Epithelial cell of prostate (primary cell): Measurements from ENCODE around the gene AP4B1.
"Not testable (repeated sequence)": the region's sequence is repeated elsewhere in the genome, so short reads cannot be mapped to it uniquely, and the experiment has no call there.

Source experiments
- DNase-seq: peaks from one replicate; pipeline ENCODE4 v3.0.0-alpha.2; 2011; ENCODE audit warnings: low read depth, low spot score
- H3K27ac ChIP-seq: fragments of 450-650 bp; 2 replicates; pipeline ENCODE4 v1.5.1; 2017; ENCODE audit warnings: mild to moderate bottlenecking

AP4B1 gene

DNA sequence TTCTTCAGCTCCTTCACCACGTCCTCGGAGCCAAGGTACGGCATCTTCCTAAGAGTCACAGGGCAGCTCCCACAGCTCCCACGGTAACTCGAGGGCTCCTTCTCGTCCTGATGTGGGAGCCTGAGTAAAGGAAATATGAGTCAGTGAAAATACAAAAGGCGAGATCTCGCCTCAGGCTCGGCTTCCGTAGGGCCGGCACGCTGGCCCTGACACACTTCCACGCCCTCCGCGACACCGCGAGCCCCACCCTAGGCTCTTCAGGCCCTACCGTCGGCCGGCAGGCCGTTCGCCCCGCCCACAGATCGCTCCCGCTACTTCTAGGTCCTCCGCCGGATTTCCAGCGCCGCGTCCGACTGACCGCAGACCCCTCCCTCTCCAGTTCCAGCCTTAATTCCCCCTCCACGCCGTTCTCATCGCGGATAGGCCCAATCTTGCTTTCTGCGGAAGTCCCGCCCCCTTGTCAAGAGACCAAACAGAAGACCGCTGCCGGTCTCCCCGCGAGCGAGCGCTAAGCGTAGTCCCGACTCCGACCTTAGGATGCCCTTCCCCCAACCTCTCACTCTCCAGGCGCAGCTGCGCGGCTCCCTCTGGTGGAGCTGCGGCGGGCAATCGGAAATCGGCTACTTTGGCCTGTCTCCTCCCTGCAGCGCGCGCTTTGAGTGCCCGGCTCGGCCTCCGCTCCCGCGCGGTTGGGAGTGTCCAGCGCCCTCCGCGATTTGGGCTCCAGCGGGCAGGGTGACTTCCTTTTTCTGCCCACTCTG is at the start of gene AP4B1, which contains the start of gene DCLRE1B:
Gene AP4B1 (minus strand): TSS at position 126 of the 761 bp plus-strand sequence. CDS start 82 bp downstream, at position 44.
Gene DCLRE1B (plus strand): TSS at position 653 of the 761 bp plus-strand sequence. CDS start 261 bp downstream, outside the sequence.
- DNase-seq = peak; percentile 98

GRCh38 chr1:113951719-113952118 is 47.1 kb upstream of the AP4B1 start:
- DNase-seq = no peak
- H3K27ac ChIP-seq = no peak overlapping the region

More for the DNA sequence above, at the start of gene AP4B1, which contains the start of gene DCLRE1B:
- H3K27ac ChIP-seq = peak within 1 kb of the TSS; percentile 84

DNA sequence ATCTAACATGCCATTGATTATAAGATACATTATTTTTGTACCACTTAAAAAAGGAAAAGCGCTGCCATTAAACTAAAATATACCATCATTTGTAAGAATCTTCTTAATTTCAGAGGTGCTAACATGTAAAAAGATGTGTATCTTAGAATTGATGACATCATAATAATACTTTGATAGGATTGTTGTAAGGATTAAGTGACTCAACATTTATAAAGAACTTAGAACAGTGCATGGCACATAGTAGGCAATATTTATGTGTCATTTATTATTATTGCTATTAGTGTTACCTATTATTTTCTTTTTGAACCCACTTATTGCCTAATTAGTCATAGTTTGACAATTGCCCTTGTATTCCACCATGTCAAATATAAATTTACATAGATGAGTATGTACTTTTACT is 46.3 kb upstream of the AP4B1 start:
- no peak for DNase-seq
- no peak overlapping the region for H3K27ac ChIP-seq

- DNase-seq = no peak
- H3K27ac ChIP-seq = no peak overlapping the region
These were observed 44.4 kb upstream of the AP4B1 start for GRCh38 chr1:113949007-113949406.

- DNase-seq, H3K27ac ChIP-seq: not testable (repeated sequence)
These were observed 43.6 kb upstream of the AP4B1 start for GRCh38 chr1:113948151-113948550.

DNA sequence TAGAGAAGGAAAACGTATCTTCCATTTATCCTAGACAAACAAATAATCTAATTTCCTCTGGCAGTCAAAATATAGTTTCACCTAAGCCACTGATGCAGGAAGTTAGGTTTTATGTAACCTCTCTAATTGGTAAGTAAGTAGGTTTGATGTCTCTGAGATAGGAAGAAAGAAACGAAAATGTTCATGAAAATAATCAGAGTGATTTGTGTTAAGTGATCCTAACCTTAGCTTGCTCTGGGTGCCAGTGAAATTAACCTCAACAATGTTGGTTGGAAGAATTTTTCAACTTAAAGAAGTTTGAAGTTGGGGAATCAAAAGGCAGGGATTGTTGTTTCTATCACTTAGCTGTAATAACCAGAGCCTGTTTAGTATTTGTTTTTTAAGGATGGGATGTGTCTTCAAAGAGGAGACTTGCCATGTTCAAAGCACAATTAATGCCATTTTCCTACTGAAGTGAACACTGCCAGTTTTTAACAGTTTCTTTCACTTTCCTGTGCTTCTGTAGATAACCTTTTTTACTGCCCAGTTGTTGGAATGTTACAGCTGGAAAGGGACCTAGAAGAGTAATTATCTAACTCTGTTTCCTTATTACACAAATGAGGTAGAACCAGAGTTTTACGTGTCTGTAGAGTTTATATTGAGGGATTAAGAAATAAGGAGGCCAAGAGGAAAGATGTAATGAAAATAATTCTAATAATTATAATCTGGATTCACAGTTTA is 42.9 kb upstream of the AP4B1 start:
- DNase-seq = no peak
- H3K27ac ChIP-seq = peak overlapping the region; percentile 1

- H3K27ac ChIP-seq = peak overlapping the region; percentile 1
- DNase-seq = no peak
These were observed 42.2 kb upstream of the AP4B1 start for GRCh38 chr1:113946678-113947387.

DNA sequence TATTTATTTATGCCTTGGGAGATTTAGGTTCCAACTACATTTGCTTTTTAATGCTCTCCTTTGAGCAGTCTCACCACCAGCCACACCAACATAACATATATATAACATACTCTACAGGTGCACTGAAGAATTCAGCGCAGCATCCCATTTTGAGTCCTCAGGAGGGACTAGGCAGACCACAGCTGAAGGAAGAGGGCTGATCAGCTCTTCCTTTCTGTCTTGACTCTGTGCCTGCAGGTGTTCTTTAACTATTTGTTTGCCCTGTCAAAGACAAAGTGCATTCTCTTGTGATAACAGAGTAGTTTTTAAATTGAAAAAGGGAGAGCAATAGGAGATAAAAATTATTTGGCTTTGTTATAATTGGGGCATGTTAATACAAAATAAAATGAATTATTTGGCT is 41.5 kb upstream of the AP4B1 start:
- no peak overlapping the region for H3K27ac ChIP-seq
- no peak for DNase-seq

- no peak overlapping the region for H3K27ac ChIP-seq
These were observed 40.7 kb upstream of the AP4B1 start for GRCh38 chr1:113945329-113945728.

DNA sequence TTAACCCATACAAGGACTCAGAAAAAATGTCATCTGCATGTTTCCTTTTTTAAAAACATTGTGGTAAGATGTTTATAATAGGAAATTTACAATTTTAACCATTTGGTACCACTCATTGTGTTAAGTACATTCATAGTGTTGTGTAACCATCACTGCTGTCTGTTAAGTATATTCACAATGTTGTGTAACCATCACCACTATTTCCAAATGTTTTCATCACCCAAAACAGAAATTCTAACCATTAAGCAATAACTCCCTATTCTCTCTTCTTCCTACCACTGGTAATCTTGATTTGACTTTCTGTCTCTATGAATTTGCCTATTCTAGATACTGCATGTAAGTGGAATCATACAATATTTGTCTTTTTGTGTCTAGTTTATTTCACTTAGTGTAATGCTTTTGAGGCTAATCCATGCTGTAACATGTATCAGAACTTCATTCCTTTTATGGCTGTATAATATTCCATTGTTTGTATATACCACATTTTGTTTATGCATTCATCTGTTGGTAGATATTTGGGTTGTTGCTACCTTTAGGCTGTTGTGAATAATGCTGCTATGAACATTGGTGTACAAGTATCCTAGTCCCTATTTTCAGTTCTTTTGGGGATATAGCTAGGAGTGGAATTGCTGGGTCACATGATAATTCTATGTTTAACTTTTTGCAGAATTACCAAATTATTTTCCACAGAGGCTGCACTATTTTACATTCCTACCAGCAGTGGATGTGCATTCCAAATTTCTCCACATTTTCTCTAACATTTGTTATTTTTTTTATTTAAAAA is 38.6 kb upstream of the AP4B1 start:
- no peak overlapping the region for H3K27ac ChIP-seq
- no peak for DNase-seq

More at GRCh38 chr1:113945329-113945728, 40.7 kb upstream of the AP4B1 start:
- DNase-seq = no peak

- H3K27ac ChIP-seq = no peak overlapping the region
- DNase-seq = no peak
These were observed 37.9 kb upstream of the AP4B1 start for GRCh38 chr1:113942527-113942926.

DNA sequence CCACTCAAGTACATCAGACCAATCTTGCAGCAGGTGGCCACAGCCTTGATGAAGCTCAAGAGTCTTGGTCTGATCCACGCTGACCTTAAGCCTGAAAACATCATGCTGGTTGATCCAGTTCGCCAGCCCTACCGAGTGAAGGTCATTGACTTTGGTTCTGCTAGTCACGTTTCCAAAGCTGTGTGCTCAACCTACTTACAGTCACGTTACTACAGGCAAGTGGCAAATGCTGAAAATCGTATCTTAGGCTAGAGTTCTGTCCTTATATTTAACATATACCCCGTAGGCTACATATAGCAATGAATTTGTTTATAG is 36.6 kb upstream of the AP4B1 start:
- no peak overlapping the region for H3K27ac ChIP-seq
- no peak for DNase-seq

DNA sequence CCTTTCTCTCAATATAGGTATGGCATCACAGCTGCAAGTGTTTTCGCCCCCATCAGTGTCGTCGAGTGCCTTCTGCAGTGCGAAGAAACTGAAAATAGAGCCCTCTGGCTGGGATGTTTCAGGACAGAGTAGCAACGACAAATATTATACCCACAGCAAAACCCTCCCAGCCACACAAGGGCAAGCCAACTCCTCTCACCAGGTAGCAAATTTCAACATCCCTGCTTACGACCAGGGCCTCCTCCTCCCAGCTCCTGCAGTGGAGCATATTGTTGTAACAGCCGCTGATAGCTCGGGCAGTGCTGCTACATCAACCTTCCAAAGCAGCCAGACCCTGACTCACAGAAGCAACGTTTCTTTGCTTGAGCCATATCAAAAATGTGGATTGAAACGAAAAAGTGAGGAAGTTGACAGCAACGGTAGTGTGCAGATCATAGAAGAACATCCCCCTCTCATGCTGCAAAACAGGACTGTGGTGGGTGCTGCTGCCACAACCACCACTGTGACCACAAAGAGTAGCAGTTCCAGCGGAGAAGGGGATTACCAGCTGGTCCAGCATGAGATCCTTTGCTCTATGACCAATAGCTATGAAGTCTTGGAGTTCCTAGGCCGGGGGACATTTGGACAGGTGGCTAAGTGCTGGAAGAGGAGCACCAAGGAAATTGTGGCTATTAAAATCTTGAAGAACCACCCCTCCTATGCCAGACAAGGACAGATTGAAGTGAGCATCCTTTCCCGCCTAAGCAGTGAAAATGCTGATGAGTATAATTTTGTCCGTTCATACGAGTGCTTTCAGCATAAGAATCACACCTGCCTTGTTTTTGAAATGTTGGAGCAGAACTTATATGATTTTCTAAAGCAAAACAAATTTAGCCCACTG is 36.0 kb upstream of the AP4B1 start:
- DNase-seq = no peak
- no peak overlapping the region for H3K27ac ChIP-seq

- no peak overlapping the region for H3K27ac ChIP-seq
- no peak for DNase-seq
These were observed 33.6 kb upstream of the AP4B1 start for GRCh38 chr1:113938192-113938591.

DNA sequence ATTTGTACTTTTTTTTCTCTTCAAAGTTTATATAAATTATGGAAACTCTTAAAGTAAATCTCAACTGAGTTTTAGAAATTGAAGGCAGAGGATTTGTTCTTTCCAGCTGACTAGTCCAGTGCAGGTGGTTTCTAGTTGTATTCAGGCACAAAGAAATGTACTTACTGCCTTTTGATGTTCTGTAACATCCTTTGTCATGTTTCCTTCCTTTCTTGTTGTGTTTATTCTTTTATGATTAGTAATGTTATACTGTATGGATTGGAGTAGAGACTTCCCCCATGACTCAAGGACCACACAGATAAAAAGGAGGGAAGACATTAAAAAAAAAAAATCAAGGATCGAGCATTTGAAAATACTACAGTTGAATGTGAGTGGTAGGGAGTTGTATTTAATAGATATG is 32.5 kb upstream of the AP4B1 start:
- no peak for DNase-seq
- no peak overlapping the region for H3K27ac ChIP-seq

- H3K27ac ChIP-seq = no peak overlapping the region
- DNase-seq = no peak
These were observed 31.4 kb upstream of the AP4B1 start for GRCh38 chr1:113935970-113936369.

- DNase-seq = no peak
- H3K27ac ChIP-seq = no peak overlapping the region
These were observed 30.6 kb upstream of the AP4B1 start for GRCh38 chr1:113935176-113935575.

DNA sequence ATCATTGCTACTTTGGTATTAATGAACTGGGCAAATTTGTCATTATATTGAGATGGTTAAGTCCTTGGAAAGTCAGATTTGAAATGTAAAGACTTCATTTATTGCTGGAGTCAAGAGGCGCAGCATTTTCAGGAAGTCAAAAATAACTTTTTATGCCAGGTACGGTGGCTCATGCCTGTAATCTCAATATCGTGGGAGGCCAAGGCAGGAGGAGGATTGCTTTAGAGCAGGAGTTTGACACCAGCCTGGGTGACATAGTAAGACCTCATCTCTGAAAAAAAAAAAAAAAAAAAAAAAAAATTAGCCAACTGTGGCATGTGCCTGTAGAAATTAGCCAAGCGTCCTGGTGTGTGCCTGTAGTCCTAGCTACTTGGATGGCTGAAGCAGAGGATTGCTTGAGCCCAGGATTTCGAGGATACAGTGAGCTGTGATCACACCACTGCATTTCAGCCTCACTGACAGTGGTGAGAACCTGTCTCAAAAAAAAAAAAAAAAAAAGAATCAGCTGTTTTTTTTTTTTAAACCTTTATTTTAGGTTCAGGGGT is 30.0 kb upstream of the AP4B1 start:
- H3K27ac ChIP-seq = no peak overlapping the region
- no peak for DNase-seq

- no peak overlapping the region for H3K27ac ChIP-seq
- DNase-seq = no peak
These were observed 29.4 kb upstream of the AP4B1 start for GRCh38 chr1:113934006-113934405.
